Measurements from ENCODE around the gene ARL6IP1. TPM values are rescaled to one million over a fixed set of nuclear protein-coding genes. Genes with fewer than 3 reads are reported as not detected.
"Not testable (repeated sequence)": the region's sequence is repeated elsewhere in the genome, so short reads cannot be mapped to it uniquely, and the experiment has no call there.

ARL6IP1 gene
- total and polyA plus RNA-seq, 2 experiments from 2014 or later = 77.4 to 195 TPM

- H3K27me3 ChIP-seq; H3K27ac ChIP-seq; H3K36me3 ChIP-seq; H3K9me3 ChIP-seq (ENCODE audit: low read depth); DNase-seq (ENCODE audit: low read depth in 1 of 2, low spot score in 1 of 2); H3K4me1 ChIP-seq (ENCODE audit: low read depth); H3K4me3 ChIP-seq: not testable (repeated sequence)
Observed at GRCh38 chr16:18777664-18778063, 23.7 kb downstream of the ARL6IP1 start.

GRCh38 chr16:18776334-18776733, 25.0 kb downstream of the ARL6IP1 start:
- H3K9me3 ChIP-seq (ENCODE audit: low read depth); H3K27ac ChIP-seq; DNase-seq (ENCODE audit: low read depth in 1 of 2, low spot score in 1 of 2): not testable (repeated sequence)

GRCh38 chr16:18774651-18775050, 26.7 kb downstream of the ARL6IP1 start:
- H3K27ac ChIP-seq; H3K27me3 ChIP-seq; H3K4me1 ChIP-seq (ENCODE audit: low read depth); H3K36me3 ChIP-seq; DNase-seq (ENCODE audit: low read depth in 1 of 2, low spot score in 1 of 2); H3K9me3 ChIP-seq (ENCODE audit: low read depth); H3K4me3 ChIP-seq: not testable (repeated sequence)

More at GRCh38 chr16:18776334-18776733, 25.0 kb downstream of the ARL6IP1 start:
- not testable (repeated sequence) for H3K27me3 ChIP-seq; H3K36me3 ChIP-seq; H3K4me3 ChIP-seq; H3K4me1 ChIP-seq (ENCODE audit: low read depth)

- H3K36me3 ChIP-seq; DNase-seq (ENCODE audit: low read depth in 1 of 2, low spot score in 1 of 2); H3K27ac ChIP-seq; H3K27me3 ChIP-seq; H3K4me1 ChIP-seq (ENCODE audit: low read depth); H3K9me3 ChIP-seq (ENCODE audit: low read depth); H3K4me3 ChIP-seq: not testable (repeated sequence)
Observed at GRCh38 chr16:18772171-18772570, 29.2 kb downstream of the ARL6IP1 start.

- H3K4me1 ChIP-seq (ENCODE audit: low read depth); H3K4me3 ChIP-seq; DNase-seq (ENCODE audit: low read depth in 1 of 2, low spot score in 1 of 2); H3K27ac ChIP-seq; H3K36me3 ChIP-seq; H3K27me3 ChIP-seq; H3K9me3 ChIP-seq (ENCODE audit: low read depth): not testable (repeated sequence)
Observed at GRCh38 chr16:18770336-18770962, 30.9 kb downstream of the ARL6IP1 start.

- not testable (repeated sequence) for H3K36me3 ChIP-seq; H3K4me1 ChIP-seq (ENCODE audit: low read depth); H3K27me3 ChIP-seq; H3K27ac ChIP-seq; H3K9me3 ChIP-seq (ENCODE audit: low read depth); DNase-seq (ENCODE audit: low read depth in 1 of 2, low spot score in 1 of 2); H3K4me3 ChIP-seq
Observed at GRCh38 chr16:18767217-18767616, 34.1 kb downstream of the ARL6IP1 start.

- not testable (repeated sequence) for H3K9me3 ChIP-seq (ENCODE audit: low read depth); H3K36me3 ChIP-seq; H3K27me3 ChIP-seq; H3K27ac ChIP-seq; DNase-seq (ENCODE audit: low read depth in 1 of 2, low spot score in 1 of 2); H3K4me3 ChIP-seq; H3K4me1 ChIP-seq (ENCODE audit: low read depth)
Observed at GRCh38 chr16:18762713-18763112, 38.6 kb downstream of the ARL6IP1 start.

GRCh38 chr16:18759598-18760520, 41.5 kb downstream of the ARL6IP1 start:
- H3K4me3 ChIP-seq; H3K36me3 ChIP-seq; H3K9me3 ChIP-seq (ENCODE audit: low read depth); H3K27me3 ChIP-seq; H3K27ac ChIP-seq; H3K4me1 ChIP-seq (ENCODE audit: low read depth): not testable (repeated sequence)
- TF ChIP-seq CTCF (IDR thresholded peaks at IDR 0.05; ENCODE audit: low read depth, low read length) = peak; percentile 48
- DNase-seq (ENCODE audit: low read depth in 1 of 2, low spot score in 1 of 2) = peak in 1 of 2 donors; percentile 8

GRCh38 chr16:18757960-18758660, 43.2 kb downstream of the ARL6IP1 start:
- not testable (repeated sequence) for DNase-seq (ENCODE audit: low read depth in 1 of 2, low spot score in 1 of 2); H3K36me3 ChIP-seq; H3K27ac ChIP-seq; H3K4me1 ChIP-seq (ENCODE audit: low read depth); H3K27me3 ChIP-seq; H3K9me3 ChIP-seq (ENCODE audit: low read depth); H3K4me3 ChIP-seq

- not testable (repeated sequence) for H3K36me3 ChIP-seq; H3K9me3 ChIP-seq (ENCODE audit: low read depth); H3K4me3 ChIP-seq; H3K27ac ChIP-seq; H3K4me1 ChIP-seq (ENCODE audit: low read depth); H3K27me3 ChIP-seq; DNase-seq (ENCODE audit: low read depth in 1 of 2, low spot score in 1 of 2)
Observed at GRCh38 chr16:18756639-18757038, 44.7 kb downstream of the ARL6IP1 start.

GRCh38 chr16:18742870-18743269, 58.5 kb downstream of the ARL6IP1 start:
- not testable (repeated sequence) for H3K27me3 ChIP-seq; DNase-seq (ENCODE audit: low read depth in 1 of 2, low spot score in 1 of 2); H3K27ac ChIP-seq; H3K4me1 ChIP-seq (ENCODE audit: low read depth); H3K36me3 ChIP-seq; H3K4me3 ChIP-seq; H3K9me3 ChIP-seq (ENCODE audit: low read depth)

Measured in cardiac muscle cell (in vitro differentiated cells and primary cell).